HepG2 (cell line): ENCODE results near the gene TMEM198. TPM values are rescaled to one million over a fixed set of nuclear protein-coding genes. Genes with fewer than 3 reads are reported as not detected.

Source experiments
- CBX5 ChIP-seq: sonication (generic); formaldehyde crosslinking; IDR thresholded peaks from 2 replicates; pipeline ENCODE4 v1.4.0; 2020; ENCODE audit warnings: missing genetic modification reagents, borderline replicate concordance
- ETV5 ChIP-seq: IDR thresholded peaks from 2 replicates; pipeline ENCODE4 v1.6.1; 2018; ENCODE audit warnings: missing biosample characterization, missing genetic modification reagents, inconsistent platforms, borderline replicate concordance
- FOXC1 ChIP-seq: sonication (generic); formaldehyde crosslinking; IDR thresholded peaks from 2 replicates; pipeline ENCODE4 v1.8.0; 2022; ENCODE audit warnings: mild to moderate bottlenecking, missing genetic modification reagents, borderline replicate concordance
- IRF2 ChIP-seq: IDR thresholded peaks from 2 replicates; pipeline ENCODE4 v1.6.1; 2018; ENCODE audit warnings: missing genetic modification reagents, missing compliant biosample characterization
- NFE2 ChIP-seq: sonication (generic); formaldehyde crosslinking; IDR thresholded peaks from 2 replicates; pipeline ENCODE4 v1.4.0; 2020; ENCODE audit warnings: missing genetic modification reagents
- NFKB2 ChIP-seq: sonication (generic); formaldehyde crosslinking; IDR thresholded peaks from 2 replicates; pipeline ENCODE4 v1.4.0; 2020; ENCODE audit warnings: missing genetic modification reagents, borderline replicate concordance
- RFXANK ChIP-seq: IDR thresholded peaks from 2 replicates; pipeline ENCODE4 v1.6.1; 2016
- SP140L ChIP-seq: sonication (generic); formaldehyde crosslinking; IDR thresholded peaks from 2 replicates; pipeline ENCODE4 v1.4.0; 2020; ENCODE audit warnings: missing genetic modification reagents, borderline replicate concordance
- SSRP1 ChIP-seq: IDR thresholded peaks from 2 replicates; pipeline ENCODE4 v1.6.1; 2016; ENCODE audit warnings: control low read depth
- TAF1 ChIP-seq: sonication (generic); formaldehyde crosslinking; IDR thresholded peaks from 2 replicates; pipeline ENCODE4 v1.4.0; 2020; ENCODE audit warnings: missing genetic modification reagents
- TBX2 ChIP-seq: sonication (generic); formaldehyde crosslinking; IDR thresholded peaks from 2 replicates; pipeline ENCODE4 v1.5.0; 2020; ENCODE audit warnings: missing genetic modification reagents, mild to moderate bottlenecking, borderline replicate concordance
- ZBTB3 ChIP-seq: sonication (generic); formaldehyde crosslinking; IDR thresholded peaks from 2 replicates; pipeline ENCODE4 v1.4.0; 2020; ENCODE audit warnings: low read depth, mild to moderate bottlenecking, moderate library complexity, missing genetic modification reagents, borderline replicate concordance
- ZBTB37 ChIP-seq: sonication (generic); formaldehyde crosslinking; IDR thresholded peaks from 2 replicates; pipeline ENCODE4 v1.4.0; 2020; ENCODE audit warnings: mild to moderate bottlenecking, missing genetic modification reagents
- ZNF34 ChIP-seq: sonication (generic); formaldehyde crosslinking; IDR thresholded peaks from 2 replicates; pipeline ENCODE4 v1.4.0; 2020; ENCODE audit warnings: mild to moderate bottlenecking, missing genetic modification reagents, borderline replicate concordance
- ZNF484 ChIP-seq: sonication (generic); formaldehyde crosslinking; IDR thresholded peaks from 2 replicates; pipeline ENCODE4 v1.5.1; 2020; ENCODE audit warnings: mild to moderate bottlenecking, low read depth, missing genetic modification reagents, borderline replicate concordance
- ZNF597 ChIP-seq: sonication (generic); formaldehyde crosslinking; IDR thresholded peaks from 2 replicates; pipeline ENCODE4 v1.5.0; 2020; ENCODE audit warnings: missing genetic modification reagents
- ZNF7 ChIP-seq: IDR thresholded peaks from 2 replicates; pipeline ENCODE4 v1.6.1; 2016; ENCODE audit warnings: missing biosample characterization, missing genetic modification reagents
- polyA plus RNA-seq, 8 experiments: library from polyadenylated mRNA; depleted of rRNA in 3 of 8; stranded (reverse) in 7 of 8; unstranded in 1 of 8; fragments of >200 nt; fragmentation: Illumina TruSeq in 4 of 8; extraction: Trizol in 4 of 8; gene quantifications; 2 replicates each; pipeline versions ENCODE4 v1.2.1 to v1.2.3, GENCODE V29; 2011 to 2016; ENCODE audit warnings: low read depth in 4 of 8, missing spikeins in 1 of 8, mixed read lengths in 1 of 8; ENCODE audit not compliant: insufficient read depth in 1 of 8
- total RNA-seq, 5 experiments: library from RNA; depleted of rRNA; stranded (reverse); fragments of >200 nt; fragmentation: Illumina TruSeq; extraction: Trizol; gene quantifications; 2 replicates each; pipeline ENCODE4 v1.2.3, GENCODE V29; 2016; ENCODE audit warnings: low read depth in 1 of 5
- TF ChIP-seq, protein P1 (sequence below): sonication (generic); formaldehyde crosslinking; IDR thresholded peaks from 2 replicates; pipeline ENCODE4 v1.5.0; 2020; ENCODE audit warnings: mild to moderate bottlenecking, missing genetic modification reagents
- TF ChIP-seq, protein P2 (sequence below): sonication (generic); formaldehyde crosslinking; IDR thresholded peaks from 2 replicates; pipeline ENCODE4 v1.4.0; 2020; ENCODE audit warnings: mild to moderate bottlenecking, missing genetic modification reagents

TMEM198 gene
- total and polyA plus RNA-seq, 2 of the 13 experiments (the other 11 are each of a cell fraction or from before 2014, with no cell fraction given), result 17.3 to 23.5 TPM

DNA sequence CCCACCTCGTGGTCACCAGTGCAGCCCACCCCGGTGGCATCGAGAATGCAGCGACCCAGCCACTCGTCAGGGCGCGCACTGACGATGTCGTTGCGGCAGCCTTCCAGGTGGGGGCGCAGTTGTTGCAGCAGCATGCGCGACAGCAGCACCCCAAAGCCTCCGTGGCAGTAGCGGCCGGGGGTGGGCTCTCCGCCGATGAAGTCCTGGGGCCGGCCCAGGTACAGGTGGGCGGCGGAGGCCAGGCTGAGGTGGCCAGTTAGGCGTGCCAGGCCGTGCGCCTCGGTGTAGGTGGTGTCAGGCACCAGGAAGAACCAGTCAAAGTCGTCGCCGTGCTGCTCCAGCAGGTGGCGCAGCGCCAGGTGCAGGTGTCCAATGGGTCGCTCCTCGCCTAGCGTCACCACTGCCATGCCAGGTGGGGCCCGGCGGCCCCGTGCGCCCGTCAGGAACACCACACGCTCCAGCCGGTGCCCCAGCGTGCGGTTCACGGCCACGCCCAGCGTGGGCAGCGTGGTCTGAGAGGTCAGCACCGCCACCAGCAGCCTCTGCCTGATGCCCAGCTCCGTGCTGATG, 2.1 kb upstream of the TMEM198 start (continued):
- TF ChIP-seq CBX5 (CRISPR knock-in tag) (peak; percentile 85; the same call in 1 of the 2 replicates), TAF1 (CRISPR knock-in tag) (peak; percentile 39; the same call in 1 of the 2 replicates), ZNF7 (CRISPR knock-in tag) (no peak), ZBTB37 (CRISPR knock-in tag) (no peak), SSRP1 (CRISPR knock-in tag) (no peak), FOXC1 (CRISPR knock-in tag) (peak; percentile 89), ZNF34 (CRISPR knock-in tag) (peak; percentile 96; the same call in 1 of the 2 replicates), RFXANK (CRISPR knock-in tag) (no peak), ZNF484 (CRISPR knock-in tag) (no peak), SP140L (CRISPR knock-in tag) (no peak), ZNF597 (CRISPR knock-in tag) (no peak), TBX2 (CRISPR knock-in tag) (peak; percentile 91), ETV5 (CRISPR knock-in tag) (peak; percentile 39; the same call in 1 of the 2 replicates), NFE2 (no peak), ZBTB3 (peak; percentile 71; the same call in 1 of the 2 replicates), NFKB2 (peak; percentile 74; the same call in 1 of the 2 replicates), IRF2 (CRISPR knock-in tag) (peak; percentile 73; the same call in 1 of the 2 replicates)
- TF ChIP-seq, protein P1, sequence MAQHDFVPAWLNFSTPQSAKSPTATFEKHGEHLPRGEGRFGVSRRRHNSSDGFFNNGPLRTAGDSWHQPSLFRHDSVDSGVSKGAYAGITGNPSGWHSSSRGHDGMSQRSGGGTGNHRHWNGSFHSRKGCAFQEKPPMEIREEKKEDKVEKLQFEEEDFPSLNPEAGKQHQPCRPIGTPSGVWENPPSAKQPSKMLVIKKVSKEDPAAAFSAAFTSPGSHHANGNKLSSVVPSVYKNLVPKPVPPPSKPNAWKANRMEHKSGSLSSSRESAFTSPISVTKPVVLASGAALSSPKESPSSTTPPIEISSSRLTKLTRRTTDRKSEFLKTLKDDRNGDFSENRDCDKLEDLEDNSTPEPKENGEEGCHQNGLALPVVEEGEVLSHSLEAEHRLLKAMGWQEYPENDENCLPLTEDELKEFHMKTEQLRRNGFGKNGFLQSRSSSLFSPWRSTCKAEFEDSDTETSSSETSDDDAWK (CRISPR knock-in tag), result no peak
- TF ChIP-seq, protein P2, sequence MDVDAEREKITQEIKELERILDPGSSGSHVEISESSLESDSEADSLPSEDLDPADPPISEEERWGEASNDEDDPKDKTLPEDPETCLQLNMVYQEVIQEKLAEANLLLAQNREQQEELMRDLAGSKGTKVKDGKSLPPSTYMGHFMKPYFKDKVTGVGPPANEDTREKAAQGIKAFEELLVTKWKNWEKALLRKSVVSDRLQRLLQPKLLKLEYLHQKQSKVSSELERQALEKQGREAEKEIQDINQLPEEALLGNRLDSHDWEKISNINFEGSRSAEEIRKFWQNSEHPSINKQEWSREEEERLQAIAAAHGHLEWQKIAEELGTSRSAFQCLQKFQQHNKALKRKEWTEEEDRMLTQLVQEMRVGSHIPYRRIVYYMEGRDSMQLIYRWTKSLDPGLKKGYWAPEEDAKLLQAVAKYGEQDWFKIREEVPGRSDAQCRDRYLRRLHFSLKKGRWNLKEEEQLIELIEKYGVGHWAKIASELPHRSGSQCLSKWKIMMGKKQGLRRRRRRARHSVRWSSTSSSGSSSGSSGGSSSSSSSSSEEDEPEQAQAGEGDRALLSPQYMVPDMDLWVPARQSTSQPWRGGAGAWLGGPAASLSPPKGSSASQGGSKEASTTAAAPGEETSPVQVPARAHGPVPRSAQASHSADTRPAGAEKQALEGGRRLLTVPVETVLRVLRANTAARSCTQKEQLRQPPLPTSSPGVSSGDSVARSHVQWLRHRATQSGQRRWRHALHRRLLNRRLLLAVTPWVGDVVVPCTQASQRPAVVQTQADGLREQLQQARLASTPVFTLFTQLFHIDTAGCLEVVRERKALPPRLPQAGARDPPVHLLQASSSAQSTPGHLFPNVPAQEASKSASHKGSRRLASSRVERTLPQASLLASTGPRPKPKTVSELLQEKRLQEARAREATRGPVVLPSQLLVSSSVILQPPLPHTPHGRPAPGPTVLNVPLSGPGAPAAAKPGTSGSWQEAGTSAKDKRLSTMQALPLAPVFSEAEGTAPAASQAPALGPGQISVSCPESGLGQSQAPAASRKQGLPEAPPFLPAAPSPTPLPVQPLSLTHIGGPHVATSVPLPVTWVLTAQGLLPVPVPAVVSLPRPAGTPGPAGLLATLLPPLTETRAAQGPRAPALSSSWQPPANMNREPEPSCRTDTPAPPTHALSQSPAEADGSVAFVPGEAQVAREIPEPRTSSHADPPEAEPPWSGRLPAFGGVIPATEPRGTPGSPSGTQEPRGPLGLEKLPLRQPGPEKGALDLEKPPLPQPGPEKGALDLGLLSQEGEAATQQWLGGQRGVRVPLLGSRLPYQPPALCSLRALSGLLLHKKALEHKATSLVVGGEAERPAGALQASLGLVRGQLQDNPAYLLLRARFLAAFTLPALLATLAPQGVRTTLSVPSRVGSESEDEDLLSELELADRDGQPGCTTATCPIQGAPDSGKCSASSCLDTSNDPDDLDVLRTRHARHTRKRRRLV (CRISPR knock-in tag), result no peak
